Peyer's patch (tissue), 4 donors: ENCODE results near the gene COL16A1.

Experiments used
- CTCF ChIP-seq, 6 experiments: fragments of 450-650 bp in 4 of 6; fragments of 200-600 bp in 2 of 6; sonication (generic) in 1 of 6; IDR thresholded peaks; one replicate each; pipeline ENCODE4 v1.5.1; 2017 to 2019; ENCODE audit warnings: antibody characterized with exemption in 6 of 6, mild to moderate bottlenecking in 3 of 6, moderate library complexity in 1 of 6
- POLR2A ChIP-seq, 2 donors: fragments of 450-650 bp; IDR thresholded peaks; one replicate each; pipeline ENCODE4 v1.5.1; 2017; ENCODE audit warnings: antibody characterized with exemption in 2 of 2, mild to moderate bottlenecking in 2 of 2, moderate library complexity in 2 of 2

- TF ChIP-seq POLR2A (IDR thresholded peaks at IDR 0.05) (no peak), CTCF (IDR thresholded peaks at IDR 0.05) (no peak)
Observed at GRCh38 chr1:31648641-31649357, 55.0 kb downstream of the COL16A1 start.
